Measurements from ENCODE around the gene RETN.

RETN gene

DNA sequence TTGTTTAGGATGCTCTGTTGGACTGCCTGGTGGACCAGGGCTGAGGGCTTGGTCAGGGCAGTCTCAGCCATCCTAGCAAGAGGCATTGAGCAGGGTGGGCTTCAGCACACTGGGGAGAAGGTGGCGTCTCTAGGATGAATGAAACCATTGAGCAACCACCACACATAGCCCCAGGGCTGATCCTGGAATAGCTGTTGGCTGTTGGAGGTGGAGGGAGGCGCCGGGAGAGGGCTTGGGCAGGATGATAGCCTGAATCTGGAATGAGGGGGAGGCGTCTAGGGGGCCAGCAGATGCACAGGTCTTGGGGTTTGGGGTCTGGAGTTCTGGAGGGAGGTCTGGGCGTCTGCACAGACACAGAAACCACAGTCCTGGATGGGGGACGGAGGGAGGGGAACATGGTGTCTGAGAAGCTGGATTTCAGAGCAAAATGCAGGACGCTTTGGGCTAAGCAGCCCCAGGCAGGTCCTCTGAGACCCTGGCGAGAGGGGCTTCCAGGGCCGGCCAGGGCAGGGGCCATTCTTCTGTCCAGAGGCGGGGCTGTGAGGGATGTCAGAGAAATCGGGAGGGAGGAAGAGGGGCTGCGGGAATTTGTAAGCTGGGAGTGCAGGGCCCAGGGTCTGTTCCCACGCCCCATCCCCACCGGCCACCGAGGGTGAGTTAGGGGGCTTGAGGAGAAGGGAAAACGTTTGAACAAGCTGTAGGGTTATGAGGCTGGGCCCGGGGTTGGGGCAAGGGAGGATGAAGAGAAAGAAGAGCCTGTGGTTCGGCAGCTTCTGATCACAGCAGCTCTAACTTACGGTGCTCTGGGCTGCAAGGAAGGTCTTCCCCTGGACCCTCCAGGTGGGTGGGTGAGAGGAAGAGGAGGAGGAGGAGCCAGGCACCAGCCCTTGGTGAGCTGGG is 16.9 kb downstream of the RETN start:
- DNase-seq, result no peak

GRCh38 chr19:7687177-7687576 is 18.3 kb downstream of the RETN start:
- DNase-seq, result no peak

DNA sequence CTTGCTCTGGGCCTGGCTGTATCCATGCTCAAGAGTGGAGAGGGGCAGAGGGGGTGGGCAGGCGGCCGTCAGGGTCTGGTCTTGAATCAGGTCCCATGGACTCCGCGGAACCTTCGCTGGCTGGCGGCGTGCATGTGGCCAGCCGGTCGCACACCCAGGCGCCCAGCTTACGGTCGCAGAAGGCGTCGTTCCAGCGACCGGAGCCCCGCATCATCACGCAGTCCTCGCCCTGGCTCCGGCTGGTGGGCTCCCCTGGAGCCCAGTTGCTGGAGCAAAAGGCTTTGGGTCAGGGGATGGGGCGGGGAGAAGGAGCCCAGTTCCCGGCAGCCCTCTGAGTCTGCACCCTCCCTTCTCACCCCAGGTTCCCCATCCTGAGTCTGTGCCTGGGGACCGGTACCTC is 20.3 kb downstream of the RETN start:
- no peak for DNase-seq

GRCh38 chr19:7690779-7691258 is 22.0 kb downstream of the RETN start:
- peak; percentile 39 to 40 for DNase-seq

GRCh38 chr19:7691497-7691896 is 22.6 kb downstream of the RETN start:
- peak; percentile 34 to 46 for DNase-seq

- peak; percentile 34 to 55 for DNase-seq
These were observed 23.7 kb downstream of the RETN start for GRCh38 chr19:7692417-7693088.

DNA sequence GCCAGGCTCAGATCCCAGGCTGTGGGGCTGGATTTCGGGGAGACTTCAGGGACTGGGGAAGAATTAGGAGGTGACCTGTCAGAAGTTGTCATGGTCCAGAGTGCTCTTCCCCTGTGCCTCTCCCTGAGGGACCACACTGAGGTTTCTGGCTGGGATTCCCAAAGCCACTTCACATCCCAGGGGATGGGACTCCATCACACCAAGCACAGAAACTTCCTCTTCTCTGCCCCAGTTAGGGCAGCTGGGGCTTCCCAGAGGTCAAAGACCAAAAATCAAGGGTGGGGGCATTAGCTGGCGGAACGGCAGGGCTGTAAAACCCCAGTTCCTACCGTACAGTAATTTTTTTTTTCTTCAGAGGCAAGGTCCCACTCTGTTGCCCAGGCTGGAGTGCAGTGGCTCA is 25.6 kb downstream of the RETN start:
- DNase-seq, result no peak

DNA sequence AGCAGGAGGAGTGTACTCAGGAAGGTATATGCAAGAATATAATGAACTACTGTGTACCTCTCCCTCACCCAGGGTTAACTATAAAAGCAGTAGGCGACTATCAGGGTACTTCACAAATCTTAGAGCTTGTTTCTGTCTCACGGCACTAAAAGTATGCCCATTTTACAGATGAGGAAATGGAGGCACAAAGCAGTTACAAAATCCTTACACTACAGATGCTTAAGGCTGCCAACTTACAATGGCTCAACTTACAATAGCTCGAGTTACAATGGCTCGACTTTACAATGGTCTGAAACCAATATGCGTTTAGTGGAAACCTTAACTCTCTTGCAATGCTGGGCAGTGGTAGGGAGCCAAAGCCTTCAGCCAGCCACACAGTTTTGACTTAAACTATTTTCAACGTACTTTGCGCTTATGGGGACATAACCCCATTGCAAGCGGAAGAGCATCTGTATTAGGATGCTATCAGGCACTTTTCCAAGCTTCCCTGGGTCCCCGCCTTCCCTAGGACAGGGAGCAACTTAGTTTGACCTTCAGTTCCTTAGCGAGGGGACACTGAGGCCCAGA is 29.0 kb downstream of the RETN start:
- DNase-seq, result no peak

DNA sequence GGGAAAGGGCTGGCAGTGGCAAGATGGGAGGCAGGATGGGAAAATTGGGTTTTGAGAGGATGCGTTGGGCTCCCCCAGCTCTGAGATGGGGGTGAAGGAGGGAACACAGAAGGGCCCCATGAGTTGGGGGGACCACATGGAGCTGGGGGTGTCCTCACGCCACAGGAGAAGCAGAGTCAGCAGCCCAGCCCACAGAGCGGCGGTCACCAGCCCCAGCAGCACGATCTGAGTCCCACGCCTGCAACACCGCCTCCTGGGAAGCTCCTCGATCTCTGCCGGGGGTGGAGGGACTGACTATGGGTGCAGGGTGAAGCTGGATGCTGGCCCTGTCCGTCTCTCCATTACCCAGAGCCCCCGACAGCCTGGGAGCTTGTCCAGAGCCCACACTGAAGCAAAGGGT is 29.7 kb downstream of the RETN start:
- DNase-seq, result no peak

DNA sequence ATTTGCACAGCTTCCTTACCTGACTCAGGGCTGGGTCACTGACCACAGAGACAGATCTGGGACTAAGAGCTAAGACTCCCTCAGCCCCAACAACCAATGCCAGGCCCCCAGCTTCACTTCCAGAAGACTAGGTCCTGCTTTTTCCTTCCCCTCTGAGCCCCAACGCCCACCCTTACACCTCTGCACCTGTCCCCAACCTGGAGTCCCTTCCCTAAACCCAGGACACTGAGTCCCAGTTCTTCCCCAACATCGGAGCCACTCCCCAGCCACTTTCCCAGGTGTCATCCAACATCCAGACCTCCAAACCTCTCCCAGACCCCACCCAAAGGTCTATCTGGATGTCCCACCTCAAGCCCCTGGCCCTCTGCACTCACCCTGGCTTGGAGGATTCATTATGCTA is 30.2 kb downstream of the RETN start:
- no peak for DNase-seq

DNA sequence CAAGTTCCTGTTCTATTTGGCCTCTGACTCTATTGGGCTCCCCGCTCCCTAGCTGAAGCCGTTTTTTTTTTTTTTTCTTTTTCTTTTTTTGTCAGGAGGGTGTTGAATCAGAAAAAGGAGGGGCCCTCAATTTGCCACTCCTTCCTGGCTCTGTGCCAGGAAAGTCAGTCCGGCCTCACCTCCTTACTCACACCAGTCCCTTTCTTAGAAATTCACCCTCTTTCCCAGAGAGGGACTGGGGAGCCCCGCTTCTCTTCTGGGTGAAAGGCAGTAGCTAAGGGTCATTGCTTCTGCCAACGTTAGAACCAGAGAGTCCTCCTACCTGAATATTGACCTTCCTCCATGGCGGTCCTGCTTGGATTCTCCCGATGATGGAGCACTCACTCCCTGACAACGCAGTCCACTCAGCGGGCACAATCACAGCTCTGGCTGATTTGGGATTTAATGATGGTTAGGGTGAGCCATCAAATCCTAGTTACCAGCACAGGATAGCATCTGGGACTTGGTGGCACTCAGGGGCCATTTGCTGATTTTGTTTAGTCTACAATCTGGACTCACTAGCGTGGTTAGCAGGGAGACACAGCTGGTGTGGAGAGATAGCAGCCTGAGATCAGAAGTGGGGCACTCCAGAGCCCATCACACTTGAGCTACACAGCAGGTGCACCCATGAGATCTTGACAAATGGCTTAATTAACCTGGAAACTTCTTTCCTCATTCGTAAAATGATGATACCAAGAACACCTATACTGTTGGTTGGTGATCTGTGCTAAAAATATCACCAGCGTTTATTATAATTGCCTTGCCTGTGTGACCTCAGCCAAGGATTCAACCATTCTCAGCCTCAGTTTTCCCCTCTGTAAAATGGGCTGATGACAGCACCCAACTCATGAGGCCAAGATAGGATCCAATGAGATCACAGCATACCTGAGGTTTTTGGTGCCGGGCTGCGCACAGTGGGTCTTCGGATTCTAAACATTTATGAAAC is 30.9 kb downstream of the RETN start:
- no peak for DNase-seq

DNA sequence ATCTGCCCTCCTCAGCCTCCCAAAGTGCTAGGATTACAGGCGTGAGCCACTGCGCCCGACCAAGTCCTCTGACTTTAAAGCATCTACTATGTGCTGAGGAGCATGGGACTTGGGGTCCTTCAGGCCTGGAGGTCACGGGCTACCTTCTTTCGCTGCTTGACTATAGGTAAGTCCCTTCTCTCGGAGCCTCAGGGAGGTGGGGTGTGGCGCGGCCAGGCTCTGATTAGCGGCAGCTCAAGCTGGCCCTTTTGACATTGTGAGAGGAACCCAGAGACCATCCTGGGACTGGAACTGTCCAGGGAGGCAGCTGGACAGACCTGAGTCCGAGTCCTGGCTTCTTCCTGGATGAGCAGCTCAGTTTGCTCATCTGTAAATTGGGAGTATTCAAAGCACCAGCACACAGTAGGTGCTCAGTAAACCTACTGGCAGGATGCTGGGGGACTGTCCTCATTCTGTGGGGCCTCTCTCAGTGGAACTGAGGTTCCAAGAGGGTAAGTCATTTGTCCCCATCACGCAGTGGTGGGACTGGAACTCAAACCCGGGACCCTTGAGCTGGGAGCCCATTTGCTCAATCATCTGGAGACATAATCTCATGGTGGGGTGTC is 32.3 kb downstream of the RETN start:
- DNase-seq, result no peak

- DNase-seq, result peak in 1 of 2 donors; percentile 68
These were observed 33.0 kb downstream of the RETN start, which contains the start of gene FCER2 for GRCh38 chr19:7701654-7702457. TSS of gene FCER2 (minus strand) at chr19:7702131. CDS start at chr19:7699760, 2,371 bp downstream.

GRCh38 chr19:7703332-7703731 is 34.5 kb downstream of the RETN start:
- DNase-seq, result no peak

- DNase-seq, result no peak
These were observed 35.6 kb downstream of the RETN start for GRCh38 chr19:7704280-7705060.

DNA sequence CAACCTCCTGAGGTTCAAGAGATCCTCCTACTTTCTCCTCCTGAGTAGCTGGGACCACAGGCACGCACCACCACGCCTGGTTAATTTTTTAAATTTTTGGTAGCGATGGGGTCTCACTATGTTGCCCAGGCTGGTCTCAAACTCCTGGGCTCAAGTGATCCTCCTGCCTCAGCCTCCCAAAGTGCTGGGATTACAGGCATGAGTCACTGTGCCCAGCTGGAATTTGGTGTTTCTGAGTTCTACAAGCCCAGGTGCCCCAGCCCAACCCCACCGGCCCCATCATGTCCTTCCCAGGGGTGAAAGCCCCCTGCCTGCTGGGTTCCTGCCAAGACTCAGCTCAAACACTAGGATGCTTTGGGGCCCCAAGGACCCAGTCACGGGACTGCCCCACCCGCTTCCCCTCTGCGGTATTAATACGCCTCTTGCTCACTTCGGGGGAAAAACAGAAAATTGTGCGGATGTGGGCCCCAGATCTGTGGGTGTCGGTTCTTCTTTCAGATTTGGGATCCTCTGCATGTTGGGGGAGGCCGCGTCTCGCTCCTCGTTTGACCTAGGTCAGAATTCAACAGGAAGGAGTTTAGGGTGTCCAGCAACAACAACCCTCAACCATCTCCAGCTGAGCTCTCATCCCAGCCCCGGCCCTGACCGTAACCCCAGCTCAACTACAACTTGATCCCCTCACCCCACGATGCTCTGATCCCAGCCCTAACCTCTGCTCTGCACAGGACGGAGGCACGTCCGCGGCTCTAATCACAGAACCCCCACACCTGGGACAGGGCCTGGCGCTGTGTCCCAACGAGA is 36.7 kb downstream of the RETN start:
- peak; percentile 80 to 85 for DNase-seq

GRCh38 chr19:7706188-7706954 is 37.5 kb downstream of the RETN start:
- no peak for DNase-seq

DNA sequence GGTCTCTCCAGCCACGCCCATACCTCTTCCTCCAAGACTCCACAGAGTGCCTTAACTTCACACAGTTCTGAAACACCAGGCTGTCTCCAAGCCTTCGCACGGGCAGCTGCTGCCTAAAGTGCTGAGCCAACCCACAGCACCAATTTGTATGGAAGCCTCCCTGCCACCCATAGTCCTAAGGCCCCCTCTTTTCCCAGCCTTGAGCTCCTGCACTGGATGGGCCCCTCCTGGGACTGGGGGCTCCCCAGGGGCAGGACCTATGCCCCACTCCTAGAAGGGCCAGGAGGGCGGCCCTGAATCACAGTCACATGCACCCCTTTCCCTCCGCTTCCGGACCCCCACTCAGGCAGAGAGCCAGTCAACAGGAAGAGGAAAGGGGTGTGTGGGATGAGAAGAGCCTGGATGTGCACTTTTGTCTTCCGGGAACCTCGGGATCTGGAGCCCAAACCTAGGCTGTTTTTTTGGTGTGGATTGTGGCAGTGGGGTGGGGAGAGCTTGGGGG is 38.2 kb downstream of the RETN start:
- no peak for DNase-seq

Measured in CD4-positive, alpha-beta T cell treated with Interleukin-1 beta for 1 hour (primary cell).